SU-DHL-6 (cell line): ENCODE results near the gene GLYATL1.

Experiments
- CTCF ChIP-seq: fragments of 200-600 bp; sonication (generic); IDR thresholded peaks from one replicate; pipeline ENCODE4 v1.5.1; 2017; ENCODE audit warnings: antibody characterized with exemption, mild to moderate bottlenecking, low read length, moderate library complexity; ENCODE audit not compliant: insufficient read depth, poor library complexity, severe bottlenecking
- EZH2phosphoT487 ChIP-seq: fragments of 200-600 bp; sonication (generic), shearing (Covaris generic); conservative IDR thresholded peaks from 2 replicates; pipeline ENCODE4 v1.6.1; 2018; ENCODE audit warnings: mild to moderate bottlenecking, antibody characterized with exemption, low read length, moderate library complexity, mixed read lengths

GRCh38 chr11:58905011-58905720 lies 34.1 kb upstream of the GLYATL1 start:
- TF ChIP-seq CTCF, result no peak
- TF ChIP-seq EZH2phosphoT487, result no peak
